Loucy (cell line): ENCODE data around the gene PFDN1.

Experiments used
- EZH2phosphoT487 ChIP-seq: fragments of 200-600 bp; IDR thresholded peaks from 2 replicates; pipeline ENCODE4 v1.6.1; 2018; ENCODE audit warnings: antibody characterized with exemption, mild to moderate bottlenecking, moderate library complexity, borderline replicate concordance
- TF ChIP-seq, protein P1 (sequence below): fragments of 200-600 bp; sonication (generic); conservative IDR thresholded peaks from 2 replicates; pipeline ENCODE4 v1.5.1; 2014; ENCODE audit warnings: mild to moderate bottlenecking, antibody characterized with exemption, low read length

DNA sequence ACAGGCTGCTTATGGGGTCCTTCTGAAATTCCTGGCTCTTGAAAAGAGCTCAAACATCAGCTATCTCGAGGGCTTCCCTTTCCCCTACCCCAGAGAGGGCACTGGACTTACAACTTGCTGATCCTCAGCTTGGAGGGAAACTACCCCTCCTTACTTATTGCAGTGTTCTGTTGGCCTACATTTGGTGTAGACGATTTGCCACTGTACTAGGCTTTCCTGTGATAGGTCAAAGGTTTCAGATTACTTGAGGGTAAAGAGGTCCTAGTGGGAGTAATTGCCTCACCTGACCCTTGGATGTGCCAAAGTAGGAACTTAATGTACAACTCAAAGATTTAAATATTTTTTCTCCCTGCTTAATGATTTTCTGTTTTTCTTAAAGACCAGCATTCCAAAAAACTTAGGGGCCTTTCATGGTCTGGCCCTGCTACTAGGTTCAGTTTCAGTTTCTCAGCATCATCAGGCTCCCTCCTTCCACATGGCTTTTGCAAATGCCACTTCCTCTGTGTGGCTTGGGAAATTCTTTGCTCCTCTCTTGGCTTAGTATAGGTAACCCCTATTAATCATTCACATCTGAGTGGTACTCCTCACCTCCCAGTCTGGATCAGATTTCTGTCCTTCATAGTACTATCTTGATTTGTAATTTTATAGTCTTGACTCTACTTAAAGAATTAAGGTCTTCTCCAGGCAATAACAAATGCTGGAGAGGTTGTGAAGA, 95.5 kb downstream of the PFDN1 start:
- TF ChIP-seq, protein P1, sequence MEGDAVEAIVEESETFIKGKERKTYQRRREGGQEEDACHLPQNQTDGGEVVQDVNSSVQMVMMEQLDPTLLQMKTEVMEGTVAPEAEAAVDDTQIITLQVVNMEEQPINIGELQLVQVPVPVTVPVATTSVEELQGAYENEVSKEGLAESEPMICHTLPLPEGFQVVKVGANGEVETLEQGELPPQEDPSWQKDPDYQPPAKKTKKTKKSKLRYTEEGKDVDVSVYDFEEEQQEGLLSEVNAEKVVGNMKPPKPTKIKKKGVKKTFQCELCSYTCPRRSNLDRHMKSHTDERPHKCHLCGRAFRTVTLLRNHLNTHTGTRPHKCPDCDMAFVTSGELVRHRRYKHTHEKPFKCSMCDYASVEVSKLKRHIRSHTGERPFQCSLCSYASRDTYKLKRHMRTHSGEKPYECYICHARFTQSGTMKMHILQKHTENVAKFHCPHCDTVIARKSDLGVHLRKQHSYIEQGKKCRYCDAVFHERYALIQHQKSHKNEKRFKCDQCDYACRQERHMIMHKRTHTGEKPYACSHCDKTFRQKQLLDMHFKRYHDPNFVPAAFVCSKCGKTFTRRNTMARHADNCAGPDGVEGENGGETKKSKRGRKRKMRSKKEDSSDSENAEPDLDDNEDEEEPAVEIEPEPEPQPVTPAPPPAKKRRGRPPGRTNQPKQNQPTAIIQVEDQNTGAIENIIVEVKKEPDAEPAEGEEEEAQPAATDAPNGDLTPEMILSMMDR, result no peak
- no peak for TF ChIP-seq EZH2phosphoT487
